Activated CD4-positive, alpha-beta T cell treated with anti-CD3 and anti-CD28 coated beads, Interleukin-2, amount 10 ng/mL, durations not matched to agents 24 days and 14 days (primary cell): ENCODE data around the gene ZNF527. TPM values are rescaled to one million over a fixed set of nuclear protein-coding genes. Genes with fewer than 3 reads are reported as not detected.
A peak's percentile ranks its signal among the peaks of the same experiment; 100 is the strongest.
"Not testable (repeated sequence)": the region's sequence is repeated elsewhere in the genome, so short reads cannot be mapped to it uniquely, and the experiment has no call there.

ENCODE experiments used
- DNase-seq: peaks from one replicate; pipeline ENCODE4 v3.0.0; 2022
- H3K27ac Mint-ChIP-seq: one replicate; pipeline ENCODE4 v1.8.0; 2022; ENCODE audit warnings: mild to moderate bottlenecking, mixed read lengths
- H3K27me3 Mint-ChIP-seq: one replicate; pipeline ENCODE4 v1.8.0; 2022; ENCODE audit warnings: mixed read lengths
- H3K36me3 Mint-ChIP-seq: one replicate; pipeline ENCODE4 v1.8.0; 2022; ENCODE audit warnings: low read depth, mild to moderate bottlenecking, mixed read lengths
- H3K4me1 Mint-ChIP-seq: one replicate; pipeline ENCODE4 v1.8.0; 2021; ENCODE audit warnings: mixed read lengths
- H3K4me3 Mint-ChIP-seq: one replicate; pipeline ENCODE4 v1.8.0; 2022; ENCODE audit warnings: mild to moderate bottlenecking, moderate library complexity, mixed read lengths
- H3K9me3 Mint-ChIP-seq: one replicate; pipeline ENCODE4 v1.8.0; 2021; ENCODE audit warnings: mixed read lengths
- intact Hi-C: fragments of 100-400 bp; cut with micrococcal nuclease; formaldehyde crosslinking; loops from one replicate; pipeline ENCODE4 v1.15.1; 2023
- total RNA-seq: library from RNA; stranded (reverse); gene quantifications from 2 replicates; pipeline ENCODE4 v1.2.3, GENCODE V29; 2022

ZNF527 gene
- 3.5 and 4.9 TPM in 2 replicates for total RNA-seq

GRCh38 chr19:37370880-37371661, at the start of gene ZNF527:
ZNF527 (plus strand) TSS chr19:37371099; CDS start chr19:37374199, 3,100 bp downstream.
- Mint-ChIP-seq H3K36me3 (peaks cover 12% of the 10 kb centered on the region), H3K4me3 (peak within 1 kb of the TSS; percentile 94), H3K4me1 (peaks cover 9% of the 10 kb centered on the region), H3K9me3 (peaks cover 15% of the 10 kb centered on the region), H3K27ac (peak within 1 kb of the TSS; percentile 91), H3K27me3 (no peaks in the 10 kb centered on the region)
- DNase-seq = peak; percentile 99
- intact Hi-C loops = loop anchor here (1.0 to 10.0 kb wide), 9 partner anchors 54 to 1156 kb away; partner anchors contain the start of genes ZNF146, ZNF383, ZNF540 and ZNF565

- intact Hi-C loops = no loop called here
- H3K27me3 Mint-ChIP-seq = no peaks in the 10 kb centered on the region
- H3K4me1 Mint-ChIP-seq = peaks cover 4% of the 10 kb centered on the region
- DNase-seq = no peak
- peaks cover 31% of the 10 kb centered on the region for H3K9me3 Mint-ChIP-seq
- no peak overlapping the region for H3K27ac Mint-ChIP-seq
- H3K4me3 Mint-ChIP-seq = no peak overlapping the region
- peaks cover 84% of the 10 kb centered on the region for H3K36me3 Mint-ChIP-seq
These were observed 41.2 kb upstream of the ZNF527 start for GRCh38 chr19:37329686-37330085.

DNA sequence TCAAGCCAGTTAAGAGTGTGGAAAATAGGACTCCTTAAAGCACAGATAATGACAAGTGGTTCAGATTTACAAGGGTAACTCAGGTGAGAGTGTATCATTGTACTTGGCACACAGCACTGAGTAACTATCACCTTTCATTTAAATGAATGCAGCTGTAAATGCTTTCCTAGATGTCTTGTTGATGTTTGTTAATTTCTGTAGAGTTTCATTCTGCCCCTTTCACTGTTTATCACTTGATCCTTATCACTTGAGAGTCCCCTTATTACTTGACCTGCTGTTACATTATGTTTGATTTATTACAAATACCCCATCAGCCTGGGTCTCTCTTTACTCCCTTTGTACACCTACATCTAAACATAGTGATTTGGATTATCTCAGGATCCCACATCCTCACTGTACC, 38.1 kb upstream of the ZNF527 start:
- Mint-ChIP-seq H3K9me3 (peaks cover 37% of the 10 kb centered on the region), H3K4me3 (no peak overlapping the region), H3K36me3 (peaks cover 78% of the 10 kb centered on the region), H3K27me3 (no peaks in the 10 kb centered on the region), H3K27ac (no peak overlapping the region), H3K4me1 (peaks cover 4% of the 10 kb centered on the region)
- intact Hi-C loops = no loop called here
- DNase-seq = no peak

DNA sequence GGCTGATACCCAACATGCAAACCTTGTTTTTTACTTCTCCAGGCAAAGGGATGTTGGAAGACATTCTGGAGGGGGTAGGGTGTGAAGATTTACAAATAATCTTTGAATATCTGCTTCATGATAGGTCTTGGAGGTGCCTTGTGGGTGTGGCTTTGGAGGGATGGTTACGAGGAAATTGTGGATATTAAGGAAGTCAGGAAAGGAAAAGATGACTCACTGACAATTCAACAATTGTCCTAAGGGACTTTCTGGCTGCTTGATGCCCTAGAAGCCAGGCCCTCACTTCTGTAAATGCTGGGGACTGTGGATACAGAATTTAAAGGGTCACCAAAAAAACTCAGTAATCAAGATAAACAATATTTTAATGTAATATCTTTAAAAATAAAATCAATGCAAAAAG, 37.4 kb upstream of the ZNF527 start:
- no peaks in the 10 kb centered on the region for H3K27me3 Mint-ChIP-seq
- H3K36me3 Mint-ChIP-seq = peaks cover 75% of the 10 kb centered on the region
- H3K27ac Mint-ChIP-seq = no peak overlapping the region
- no peak for DNase-seq
- H3K4me3 Mint-ChIP-seq = no peak overlapping the region
- H3K9me3 Mint-ChIP-seq = peaks cover 39% of the 10 kb centered on the region
- intact Hi-C loops = no loop called here
- peaks cover 4% of the 10 kb centered on the region for H3K4me1 Mint-ChIP-seq

DNA sequence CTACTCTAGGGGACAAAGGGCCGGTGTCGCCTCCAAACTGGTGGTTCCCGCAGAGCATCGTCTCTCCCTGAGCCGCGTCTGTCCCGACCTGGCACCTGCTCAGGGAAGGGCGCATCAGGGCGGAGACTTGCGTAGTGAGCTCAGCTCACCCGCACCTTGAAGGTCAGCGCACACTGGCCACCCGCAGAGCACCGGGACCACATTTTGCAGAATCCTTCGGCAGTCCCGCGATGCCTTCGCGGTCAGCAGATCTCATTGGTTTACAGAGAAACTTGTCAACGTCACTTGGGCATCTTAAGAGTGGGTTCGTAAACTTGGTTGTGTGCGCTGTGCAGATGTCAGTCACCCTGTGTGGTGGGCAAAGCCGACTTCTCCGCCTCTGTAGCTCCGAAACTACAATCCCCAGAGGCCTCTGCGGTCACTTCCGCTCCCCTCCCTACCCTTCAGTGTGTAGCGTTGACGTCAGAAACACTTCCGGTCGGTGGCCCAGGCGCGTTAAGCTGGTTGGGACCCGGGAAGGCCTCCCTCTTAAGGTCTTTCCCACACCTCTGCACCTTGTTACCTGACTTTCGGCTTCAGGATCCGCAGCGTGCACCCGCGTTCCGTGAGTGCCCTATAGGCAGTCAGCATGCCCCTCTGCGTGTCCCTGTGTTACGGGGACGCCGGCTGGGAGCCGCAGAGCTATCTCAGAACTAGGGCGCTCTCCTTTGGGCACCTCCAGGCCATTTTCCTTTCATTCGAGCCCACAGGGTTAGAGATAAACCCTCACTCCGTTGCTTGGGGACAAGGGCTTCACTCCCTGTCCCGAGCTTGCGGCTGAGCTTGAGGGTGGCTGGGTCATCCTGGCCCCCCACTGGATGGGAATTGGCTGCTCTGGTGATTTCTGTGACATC, 36.5 kb upstream of the ZNF527 start:
- DNase-seq = peak; percentile 90
- Mint-ChIP-seq H3K27me3 (no peaks in the 10 kb centered on the region), H3K27ac (no peak overlapping the region), H3K4me3 (peak overlapping the region; percentile 84), H3K9me3 (peaks cover 35% of the 10 kb centered on the region), H3K36me3 (peaks cover 68% of the 10 kb centered on the region), H3K4me1 (peaks cover 4% of the 10 kb centered on the region)
- intact Hi-C loops = no loop called here

DNA sequence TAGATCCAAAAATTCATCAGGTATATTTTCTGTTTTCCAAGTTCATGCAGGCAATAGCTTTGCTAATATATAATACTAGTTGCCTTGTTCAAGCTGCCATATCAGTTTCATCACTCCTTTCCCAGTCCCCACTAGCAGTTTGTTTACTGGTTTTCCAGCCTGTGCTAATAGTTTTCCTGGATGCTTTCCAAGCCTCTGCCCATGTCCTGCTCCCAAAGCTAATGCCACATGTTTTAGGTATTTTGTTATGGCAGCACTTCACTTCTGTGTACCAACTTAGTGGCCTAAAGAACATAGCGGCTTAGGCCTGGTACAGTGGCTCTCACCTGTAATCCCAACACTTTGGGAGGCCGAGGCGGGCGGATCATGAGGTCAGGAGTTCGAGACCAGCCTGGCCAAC, 28.1 kb upstream of the ZNF527 start:
- Mint-ChIP-seq H3K4me1 (no peaks in the 10 kb centered on the region), H3K36me3 (peaks cover 63% of the 10 kb centered on the region), H3K27ac (no peak overlapping the region), H3K27me3 (no peaks in the 10 kb centered on the region), H3K4me3 (no peak overlapping the region), H3K9me3 (peaks cover 23% of the 10 kb centered on the region)
- no peak for DNase-seq
- intact Hi-C loops = no loop called here

- peaks cover 69% of the 10 kb centered on the region for H3K36me3 Mint-ChIP-seq
- intact Hi-C loops = no loop called here
- no peaks in the 10 kb centered on the region for H3K4me1 Mint-ChIP-seq
- H3K27ac Mint-ChIP-seq = no peak overlapping the region
- no peak for DNase-seq
- H3K4me3 Mint-ChIP-seq = no peak overlapping the region
- H3K27me3 Mint-ChIP-seq = no peaks in the 10 kb centered on the region
- peaks cover 12% of the 10 kb centered on the region for H3K9me3 Mint-ChIP-seq
These were observed 24.8 kb upstream of the ZNF527 start for GRCh38 chr19:37346091-37346490.

DNA sequence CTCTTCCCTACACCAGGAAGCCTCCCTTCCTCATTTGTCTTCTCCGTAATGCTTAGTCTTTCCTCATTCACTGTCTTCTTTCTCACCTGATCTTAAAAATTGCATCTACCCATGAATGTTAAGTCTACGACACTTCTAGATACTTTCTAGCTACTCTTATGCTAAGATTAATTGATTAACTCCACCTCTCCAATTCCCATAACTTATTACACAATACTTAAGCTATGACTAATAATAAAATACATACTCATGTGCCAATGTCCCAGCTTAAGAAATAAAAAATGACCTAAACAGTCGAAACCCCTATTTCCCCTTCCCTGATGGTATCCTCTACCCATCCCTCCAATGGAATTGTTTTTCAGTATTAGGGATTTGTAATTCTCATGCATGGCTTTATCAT, 22.8 kb upstream of the ZNF527 start:
- no peaks in the 10 kb centered on the region for H3K4me1 Mint-ChIP-seq
- peaks cover 12% of the 10 kb centered on the region for H3K9me3 Mint-ChIP-seq
- H3K27ac Mint-ChIP-seq = no peak overlapping the region
- H3K4me3 Mint-ChIP-seq = no peak overlapping the region
- H3K27me3 Mint-ChIP-seq = no peaks in the 10 kb centered on the region
- intact Hi-C loops = no loop called here
- H3K36me3 Mint-ChIP-seq = peaks cover 70% of the 10 kb centered on the region
- DNase-seq = no peak

DNA sequence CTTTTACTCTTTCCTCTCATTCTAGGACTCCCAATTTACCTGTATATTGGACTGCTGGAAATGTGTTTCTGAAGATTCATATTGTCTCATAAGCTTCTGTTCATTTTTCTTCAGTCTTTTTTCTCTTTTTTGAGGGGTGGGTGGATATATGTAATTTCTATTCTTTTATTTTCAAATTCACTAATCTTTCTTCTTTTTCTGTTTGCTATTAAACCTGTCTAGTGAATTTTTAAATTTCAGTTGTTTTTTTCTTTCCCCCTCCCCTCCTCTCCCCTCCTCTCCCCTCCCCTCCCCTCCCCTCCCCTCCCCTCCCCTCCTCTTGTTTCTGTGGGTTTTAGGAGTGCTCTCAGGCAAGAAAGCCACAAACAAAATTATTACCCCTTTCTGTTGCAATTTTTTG, 16.9 kb upstream of the ZNF527 start:
- H3K36me3 Mint-ChIP-seq = peaks cover 68% of the 10 kb centered on the region
- H3K9me3 Mint-ChIP-seq = peaks cover 22% of the 10 kb centered on the region
- H3K27me3 Mint-ChIP-seq = no peaks in the 10 kb centered on the region
- H3K27ac Mint-ChIP-seq = no peak overlapping the region
- intact Hi-C loops = no loop called here
- no peaks in the 10 kb centered on the region for H3K4me1 Mint-ChIP-seq
- DNase-seq = no peak
- no peak overlapping the region for H3K4me3 Mint-ChIP-seq

DNA sequence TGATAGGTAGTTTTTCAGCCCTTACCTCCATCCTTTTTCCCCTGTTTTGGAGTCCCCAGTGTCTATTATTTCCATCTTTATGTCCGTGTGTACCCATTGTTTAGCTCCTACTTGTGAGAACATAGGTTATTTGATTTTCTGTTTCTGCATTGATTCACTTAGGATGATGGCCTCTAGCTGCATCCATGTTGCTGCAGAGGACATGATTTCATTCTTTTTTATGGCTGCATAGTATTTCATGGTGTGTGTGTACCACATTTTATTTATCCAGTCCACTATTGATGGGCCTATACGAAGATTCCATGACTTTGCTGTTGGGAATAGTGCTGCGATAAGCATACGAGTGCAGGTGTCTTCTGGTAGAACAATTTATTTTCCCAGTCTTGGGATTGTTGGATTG, 15.0 kb upstream of the ZNF527 start:
- Mint-ChIP-seq H3K4me1 (no peaks in the 10 kb centered on the region), H3K36me3 (peaks cover 70% of the 10 kb centered on the region), H3K27me3 (no peaks in the 10 kb centered on the region), H3K9me3 (peaks cover 28% of the 10 kb centered on the region), H3K27ac (no peak overlapping the region), H3K4me3 (no peak overlapping the region)
- no peak for DNase-seq
- intact Hi-C loops = no loop called here

DNA sequence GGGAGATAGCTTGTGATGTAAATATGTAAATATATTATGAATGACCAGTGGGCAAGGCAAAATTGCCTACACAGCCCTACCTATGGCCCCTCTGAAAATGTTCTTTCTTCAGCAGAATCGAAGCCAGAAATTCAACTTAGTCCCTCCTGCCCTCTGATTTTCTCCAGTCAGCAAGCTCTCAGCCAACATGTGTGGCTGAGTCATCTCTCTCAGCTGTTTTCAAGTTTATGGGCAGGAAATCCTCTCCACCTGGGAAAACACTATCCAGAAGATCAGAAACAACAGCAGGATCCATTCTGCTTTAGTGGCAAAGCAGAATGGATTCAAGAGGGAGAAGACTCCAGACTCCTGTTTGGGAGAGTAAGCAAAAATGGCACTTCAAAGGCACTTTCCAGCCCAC, 8.9 kb upstream of the ZNF527 start:
- no peaks in the 10 kb centered on the region for H3K4me1 Mint-ChIP-seq
- H3K9me3 Mint-ChIP-seq = peaks cover 44% of the 10 kb centered on the region
- H3K4me3 Mint-ChIP-seq = no peak overlapping the region
- no peak for DNase-seq
- H3K36me3 Mint-ChIP-seq = peaks cover 66% of the 10 kb centered on the region
- intact Hi-C loops = no loop called here
- H3K27ac Mint-ChIP-seq = no peak overlapping the region
- no peaks in the 10 kb centered on the region for H3K27me3 Mint-ChIP-seq

DNA sequence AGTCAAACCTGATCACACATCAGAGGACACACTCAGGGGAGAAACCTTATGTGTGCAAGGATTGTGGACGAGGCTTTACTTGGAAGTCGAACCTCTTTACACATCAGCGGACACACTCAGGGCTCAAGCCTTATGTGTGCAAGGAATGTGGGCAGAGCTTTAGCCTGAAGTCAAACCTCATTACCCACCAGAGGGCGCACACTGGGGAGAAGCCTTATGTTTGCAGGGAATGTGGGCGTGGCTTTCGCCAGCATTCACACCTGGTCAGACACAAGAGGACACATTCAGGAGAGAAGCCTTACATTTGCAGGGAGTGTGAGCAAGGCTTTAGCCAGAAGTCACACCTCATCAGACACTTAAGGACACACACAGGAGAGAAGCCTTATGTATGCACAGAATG, 8.2 kb upstream of the ZNF527 start:
- Mint-ChIP-seq H3K27ac (no peak overlapping the region), H3K36me3 (peaks cover 59% of the 10 kb centered on the region), H3K4me1 (no peaks in the 10 kb centered on the region), H3K27me3 (no peaks in the 10 kb centered on the region), H3K9me3 (peaks cover 42% of the 10 kb centered on the region), H3K4me3 (no peak overlapping the region)
- DNase-seq = no peak
- intact Hi-C loops = no loop called here

- Mint-ChIP-seq H3K27ac (peak overlapping the region; percentile 91), H3K4me3 (peak overlapping the region; percentile 94), H3K9me3 (peaks cover 21% of the 10 kb centered on the region), H3K36me3 (peaks cover 14% of the 10 kb centered on the region)
- DNase-seq, H3K4me1 Mint-ChIP-seq, H3K27me3 Mint-ChIP-seq: not testable (repeated sequence)
- intact Hi-C loops = loop anchor here (1.0 to 10.0 kb wide), 5 partner anchors 152 to 1156 kb away; partner anchors contain the start of genes ZNF146, ZNF383, ZNF565 and ZNF567
These were observed 466 bp upstream of the ZNF527 start for GRCh38 chr19:37370386-37370879.

DNA sequence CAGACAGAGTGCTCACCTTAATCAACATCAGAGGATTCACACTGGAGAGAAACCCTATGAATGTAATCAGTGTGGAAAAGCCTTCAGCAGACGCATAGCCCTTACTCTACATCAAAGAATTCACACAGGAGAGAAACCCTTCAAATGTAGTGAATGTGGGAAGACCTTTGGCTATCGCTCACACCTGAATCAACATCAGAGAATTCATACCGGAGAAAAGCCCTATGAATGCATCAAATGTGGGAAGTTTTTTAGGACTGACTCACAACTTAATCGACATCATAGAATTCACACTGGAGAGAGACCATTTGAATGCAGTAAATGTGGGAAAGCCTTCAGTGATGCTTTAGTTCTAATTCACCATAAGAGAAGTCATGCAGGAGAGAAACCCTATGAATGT, 18.3 kb downstream of the ZNF527 start:
- peaks cover 32% of the 10 kb centered on the region for H3K9me3 Mint-ChIP-seq
- peaks cover 45% of the 10 kb centered on the region for H3K36me3 Mint-ChIP-seq
- H3K27me3 Mint-ChIP-seq = no peaks in the 10 kb centered on the region
- DNase-seq = no peak
- H3K4me3 Mint-ChIP-seq = no peak overlapping the region
- no peaks in the 10 kb centered on the region for H3K4me1 Mint-ChIP-seq
- intact Hi-C loops = no loop called here
- no peak overlapping the region for H3K27ac Mint-ChIP-seq
